GM12873 (cell line): ENCODE measurements around the gene STAM.

ENCODE experiments used
- TF ChIP-seq, protein P1 (sequence below): IDR thresholded peaks from 2 replicates; pipeline ENCODE4 v1.5.1; 2012; ENCODE audit warnings: low read depth, mild to moderate bottlenecking, moderate library complexity, low read length, control low read depth; ENCODE audit not compliant: insufficient read depth; ENCODE audit errors: missing control alignments

The STAM gene

DNA sequence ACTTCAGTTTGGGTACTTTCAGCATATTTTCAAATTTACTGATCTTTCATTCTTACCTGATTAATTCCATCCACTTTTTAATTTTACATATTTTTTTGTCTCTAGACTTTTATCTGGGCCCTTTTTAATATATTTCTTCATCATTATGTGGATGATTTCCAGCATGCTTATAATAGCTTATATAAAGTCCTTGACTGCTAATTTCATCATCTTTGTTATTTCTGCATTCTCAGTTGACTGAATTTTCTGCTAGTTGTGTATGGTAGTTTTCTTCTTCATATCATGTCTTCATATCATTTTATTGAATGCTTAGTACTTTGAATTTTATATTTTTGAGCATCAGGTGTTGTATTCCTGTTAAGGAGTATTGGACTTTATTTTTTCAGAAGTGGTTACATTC, 39.6 kb downstream of the STAM start:
- TF ChIP-seq, protein P1, sequence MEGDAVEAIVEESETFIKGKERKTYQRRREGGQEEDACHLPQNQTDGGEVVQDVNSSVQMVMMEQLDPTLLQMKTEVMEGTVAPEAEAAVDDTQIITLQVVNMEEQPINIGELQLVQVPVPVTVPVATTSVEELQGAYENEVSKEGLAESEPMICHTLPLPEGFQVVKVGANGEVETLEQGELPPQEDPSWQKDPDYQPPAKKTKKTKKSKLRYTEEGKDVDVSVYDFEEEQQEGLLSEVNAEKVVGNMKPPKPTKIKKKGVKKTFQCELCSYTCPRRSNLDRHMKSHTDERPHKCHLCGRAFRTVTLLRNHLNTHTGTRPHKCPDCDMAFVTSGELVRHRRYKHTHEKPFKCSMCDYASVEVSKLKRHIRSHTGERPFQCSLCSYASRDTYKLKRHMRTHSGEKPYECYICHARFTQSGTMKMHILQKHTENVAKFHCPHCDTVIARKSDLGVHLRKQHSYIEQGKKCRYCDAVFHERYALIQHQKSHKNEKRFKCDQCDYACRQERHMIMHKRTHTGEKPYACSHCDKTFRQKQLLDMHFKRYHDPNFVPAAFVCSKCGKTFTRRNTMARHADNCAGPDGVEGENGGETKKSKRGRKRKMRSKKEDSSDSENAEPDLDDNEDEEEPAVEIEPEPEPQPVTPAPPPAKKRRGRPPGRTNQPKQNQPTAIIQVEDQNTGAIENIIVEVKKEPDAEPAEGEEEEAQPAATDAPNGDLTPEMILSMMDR, result no peak

DNA sequence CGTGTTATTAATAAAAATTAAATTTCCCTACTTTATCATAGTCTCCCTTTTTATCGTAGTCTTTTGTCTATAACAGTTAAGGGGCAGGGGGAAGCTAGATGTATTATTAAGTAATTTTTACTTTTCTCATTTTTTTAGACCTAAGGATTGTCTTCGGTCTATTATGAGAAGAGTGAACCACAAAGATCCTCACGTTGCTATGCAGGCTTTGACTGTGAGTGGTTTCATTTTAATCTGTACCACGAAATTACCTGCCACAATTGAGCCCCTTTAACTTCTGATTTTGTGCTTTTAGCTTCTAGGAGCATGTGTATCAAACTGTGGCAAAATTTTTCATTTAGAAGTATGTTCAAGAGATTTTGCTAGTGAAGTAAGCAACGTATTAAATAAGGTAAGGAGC, 40.6 kb downstream of the STAM start:
- TF ChIP-seq, protein P1, result no peak

DNA sequence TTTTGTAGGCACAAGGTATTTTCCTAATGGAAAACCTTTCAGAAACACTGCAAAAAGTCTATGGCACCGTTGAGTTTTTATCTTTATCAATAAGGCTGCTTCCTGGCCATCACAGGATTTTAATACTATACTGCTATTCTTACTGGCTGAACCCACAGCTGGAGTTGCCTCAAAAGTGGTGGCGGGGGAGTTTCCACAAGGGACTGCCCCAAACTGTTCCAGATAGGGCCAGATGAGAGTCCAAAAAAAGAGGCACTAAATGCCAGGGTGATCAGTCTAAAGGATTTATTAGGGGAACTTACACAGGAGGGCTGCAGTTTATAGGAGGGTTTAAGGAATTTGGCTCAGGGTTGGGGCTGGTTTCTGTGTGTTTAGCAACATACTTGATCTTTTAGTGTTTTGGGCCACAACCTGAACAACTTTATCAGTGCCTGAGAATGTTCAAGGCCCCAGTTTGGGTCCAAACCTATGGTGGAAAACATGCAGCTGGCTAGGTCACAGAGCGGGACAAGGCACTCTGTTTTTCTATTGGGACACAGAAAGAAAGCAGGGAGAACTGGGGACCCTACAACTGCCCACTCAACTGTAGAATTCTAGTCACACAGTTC, 41.4 kb downstream of the STAM start:
- TF ChIP-seq, protein P1, result no peak

- TF ChIP-seq, protein P1, result no peak
Observed at GRCh38 chr10:17687117-17687831, 43.3 kb downstream of the STAM start.

DNA sequence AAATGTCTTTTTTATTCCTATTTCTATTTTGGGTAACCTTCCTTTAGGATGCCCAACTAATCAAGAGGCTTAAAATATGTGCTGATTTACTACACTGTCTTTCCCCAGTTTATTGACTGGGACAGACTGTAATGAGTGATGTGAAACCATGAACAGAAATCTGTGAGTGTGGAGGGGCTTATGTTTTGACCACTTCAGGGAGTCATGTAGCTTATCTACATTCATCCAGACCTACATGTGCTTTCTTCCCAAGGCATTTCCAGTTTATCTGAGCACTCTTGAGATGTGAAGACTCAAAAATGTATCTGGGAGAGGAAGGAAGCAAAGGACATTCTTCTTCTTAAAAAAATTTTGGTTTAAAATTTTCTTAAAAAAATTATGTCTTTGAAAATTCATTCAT, 45.2 kb downstream of the STAM start:
- TF ChIP-seq, protein P1, result no peak

DNA sequence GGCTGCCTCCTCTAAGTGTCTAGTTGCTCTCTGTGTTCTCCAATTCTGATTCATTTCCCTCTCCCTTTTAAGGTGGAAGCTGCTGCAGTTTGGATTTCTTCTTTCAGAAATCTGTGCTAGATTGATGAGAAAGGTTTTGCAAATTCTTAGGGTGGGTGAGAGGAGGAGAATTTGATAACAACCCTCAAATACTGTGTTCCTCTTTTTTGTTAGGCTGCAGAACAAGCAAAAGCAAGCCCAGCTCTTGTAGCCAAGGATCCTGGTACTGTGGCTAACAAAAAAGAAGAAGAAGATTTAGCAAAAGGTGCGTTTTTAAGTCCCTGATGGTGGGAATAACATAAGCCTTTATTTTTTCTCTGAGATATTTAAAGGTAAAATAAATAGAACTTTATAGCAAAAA, 49.1 kb downstream of the STAM start:
- TF ChIP-seq, protein P1, result no peak

DNA sequence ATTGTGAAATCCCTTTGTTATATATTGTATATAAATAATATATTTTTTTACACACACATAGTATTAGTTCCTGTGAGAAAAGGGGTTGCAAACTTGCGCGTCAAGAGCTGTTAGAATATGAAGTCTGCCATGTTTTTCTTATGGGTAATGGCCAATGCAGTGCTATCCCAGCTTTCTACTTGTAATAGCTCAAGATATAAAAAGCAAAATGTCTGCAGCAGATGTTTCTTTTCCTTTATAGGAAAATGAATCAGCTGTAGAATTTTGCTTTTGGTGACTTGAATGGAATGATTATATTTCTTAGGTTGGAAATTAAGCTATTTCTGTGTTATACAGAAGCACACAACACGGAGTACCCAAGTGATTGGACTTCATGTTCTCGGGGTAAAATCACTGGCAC, 54.7 kb downstream of the STAM start:
- TF ChIP-seq, protein P1, result no peak
